ENCODE data around the gene OTOGL.
"Not testable (repeated sequence)": the region's sequence is repeated elsewhere in the genome, so short reads cannot be mapped to it uniquely, and the experiment has no call there.

The OTOGL gene

GRCh38 chr12:80140005-80140404, 40.7 kb downstream of the OTOGL start:
- no peak for DNase-seq

- peak; percentile 2 for DNase-seq
Measured at GRCh38 chr12:80142640-80143039, 43.3 kb downstream of the OTOGL start.

- DNase-seq = no peak
Measured at GRCh38 chr12:80143537-80143936, 44.2 kb downstream of the OTOGL start.

GRCh38 chr12:80149547-80150313, 50.4 kb downstream of the OTOGL start:
- not testable (repeated sequence) for DNase-seq

- no peak for DNase-seq
Measured at GRCh38 chr12:80151131-80151530, 51.8 kb downstream of the OTOGL start.

- no peak for DNase-seq
Measured at GRCh38 chr12:80154261-80154660, 54.9 kb downstream of the OTOGL start.

GRCh38 chr12:80156306-80156705, 57.0 kb downstream of the OTOGL start:
- no peak for DNase-seq

GRCh38 chr12:80157645-80158044, 58.3 kb downstream of the OTOGL start:
- DNase-seq = no peak

DNA sequence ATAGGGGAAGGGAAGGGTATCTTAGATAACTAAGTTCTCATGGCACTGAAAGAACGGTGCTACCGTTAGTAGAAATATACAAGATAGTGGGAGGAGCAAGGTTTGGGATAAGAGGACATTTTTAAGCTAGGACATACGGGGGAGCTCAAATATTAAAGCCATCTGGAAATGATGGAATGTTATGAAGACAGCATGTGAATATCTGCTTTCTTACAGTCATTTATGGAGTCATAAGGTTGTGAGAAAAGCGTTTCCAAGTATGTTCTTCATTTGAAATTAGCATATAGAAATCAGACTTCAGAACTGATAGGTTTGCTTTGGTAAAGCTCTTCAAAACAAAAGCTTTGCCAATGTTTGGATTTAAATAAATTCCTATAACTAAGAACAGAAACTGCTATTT, 62.3 kb downstream of the OTOGL start:
- DNase-seq = no peak

GRCh38 chr12:80162177-80162576, 62.8 kb downstream of the OTOGL start:
- DNase-seq = no peak

DNA sequence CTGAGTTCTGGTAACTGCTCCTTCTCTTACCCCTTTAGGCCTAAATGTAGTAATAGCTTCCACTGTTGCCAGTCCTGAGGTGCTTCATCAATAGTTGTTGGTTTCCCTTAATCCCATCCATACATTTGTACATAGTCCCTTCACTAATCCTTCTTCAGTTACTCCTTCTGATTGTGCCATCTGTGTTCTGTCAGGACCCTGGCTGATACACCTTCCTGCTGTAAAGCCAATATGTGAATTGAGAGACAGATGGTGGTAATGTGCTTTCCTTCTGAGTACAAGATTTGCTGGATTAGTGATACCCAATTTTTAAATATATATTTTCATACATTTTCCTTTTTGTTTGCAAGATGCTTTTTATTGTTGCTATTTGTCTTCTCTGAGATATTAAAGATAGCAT, 66.4 kb downstream of the OTOGL start:
- no peak for DNase-seq

GRCh38 chr12:80166751-80167150, 67.4 kb downstream of the OTOGL start:
- DNase-seq = no peak

DNA sequence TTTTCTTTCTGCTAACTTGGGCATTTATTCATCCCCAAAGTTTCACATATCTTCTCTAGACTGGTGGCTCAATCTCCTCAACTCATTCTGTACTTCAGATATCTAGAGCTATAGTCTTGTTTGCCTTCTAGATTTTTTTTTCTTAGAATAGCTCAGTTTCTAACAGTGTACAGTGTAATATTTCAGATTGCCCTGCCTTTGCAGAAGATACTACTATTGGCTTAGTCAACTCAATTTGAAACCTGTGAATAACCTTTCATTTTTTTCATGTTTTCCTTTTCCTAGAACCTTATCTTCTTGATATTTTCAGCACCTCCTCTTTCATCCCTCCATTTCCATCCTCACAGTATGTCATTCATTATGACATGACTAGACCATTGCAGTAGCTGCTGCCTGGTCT, 69.6 kb downstream of the OTOGL start:
- DNase-seq = no peak

DNA sequence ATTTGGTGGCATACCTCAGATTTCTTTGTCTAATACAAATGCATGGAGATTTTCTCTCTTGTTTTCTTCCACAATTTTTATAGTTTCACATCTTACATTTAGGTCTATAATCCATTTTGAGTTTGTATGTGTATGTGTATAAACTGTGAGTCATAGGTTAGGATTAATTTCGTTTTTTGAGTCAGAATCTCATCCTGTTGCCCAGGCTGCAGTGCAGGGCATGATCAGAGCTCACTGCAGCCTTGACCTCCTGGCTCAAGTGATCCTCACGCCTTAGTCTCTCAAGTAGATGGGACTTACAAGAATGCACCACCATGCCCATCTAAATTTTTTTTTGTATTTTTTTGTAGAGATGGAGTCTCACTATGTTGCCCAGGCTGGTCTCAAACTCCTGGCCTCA, 71.6 kb downstream of the OTOGL start:
- DNase-seq = no peak

DNA sequence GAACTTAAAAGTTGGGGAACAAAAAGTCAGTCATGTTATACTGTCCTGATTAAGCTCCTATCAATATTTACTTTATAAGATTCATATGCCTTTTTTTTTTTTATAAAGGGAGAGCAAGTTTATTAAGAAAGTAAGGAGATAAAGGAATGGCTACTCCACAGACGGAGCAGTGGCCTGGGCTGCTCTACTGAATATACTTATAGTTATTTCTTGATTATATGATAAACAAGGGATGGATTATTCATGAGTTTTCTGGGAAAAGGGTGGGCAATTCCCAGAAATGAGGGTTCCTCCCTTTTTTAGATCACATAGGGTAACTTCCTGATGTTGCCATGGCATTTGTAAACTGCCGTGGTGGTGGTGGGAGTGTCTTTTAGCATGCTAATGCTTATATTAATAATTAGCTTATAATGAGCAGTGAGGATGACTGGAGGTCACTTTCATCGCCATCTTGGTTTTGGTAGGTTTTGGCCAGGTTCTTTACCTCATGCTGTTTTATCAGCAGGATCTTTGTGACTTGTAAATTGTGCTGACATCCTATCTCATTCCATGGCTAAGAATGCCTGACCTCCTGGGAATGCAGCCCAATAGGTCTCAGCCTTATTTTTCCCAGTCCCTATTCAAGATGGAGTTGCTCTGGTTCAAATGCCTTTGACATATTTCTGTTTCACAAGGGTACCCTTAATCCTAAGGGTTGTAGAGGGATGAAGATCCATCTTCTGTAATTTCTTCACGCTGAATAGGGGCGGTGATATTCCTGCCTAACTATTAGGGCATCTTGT, 73.9 kb downstream of the OTOGL start:
- no peak for DNase-seq

DNA sequence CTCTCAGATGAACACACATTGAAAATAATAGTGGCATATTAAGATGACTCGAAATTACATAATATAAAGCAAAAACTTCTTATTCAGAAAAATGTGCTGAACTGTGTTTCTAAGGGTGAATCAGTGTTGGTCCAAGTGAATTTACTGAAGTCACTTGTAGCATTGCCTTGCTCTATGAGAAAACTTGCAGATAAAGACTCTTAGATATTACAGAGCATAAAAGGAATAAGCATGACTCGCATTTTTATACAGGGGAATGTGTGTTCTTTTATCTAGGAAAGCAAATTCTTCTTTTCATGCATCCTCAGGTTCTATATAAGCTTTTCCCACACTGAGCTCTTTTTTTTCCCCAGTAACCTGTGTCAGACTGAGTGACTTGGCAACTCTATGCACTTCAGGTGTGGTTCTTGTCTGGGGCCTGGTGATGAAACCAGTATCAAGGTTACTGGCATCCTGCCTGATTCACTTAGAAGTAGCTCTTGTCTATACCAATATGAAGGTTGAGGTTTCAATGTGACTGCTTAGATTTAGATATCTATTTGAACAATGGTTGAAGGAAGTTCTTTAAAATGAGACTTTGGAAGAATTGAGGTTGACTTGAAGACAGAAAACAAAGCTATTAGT, 76.1 kb downstream of the OTOGL start:
- DNase-seq = no peak

DNA sequence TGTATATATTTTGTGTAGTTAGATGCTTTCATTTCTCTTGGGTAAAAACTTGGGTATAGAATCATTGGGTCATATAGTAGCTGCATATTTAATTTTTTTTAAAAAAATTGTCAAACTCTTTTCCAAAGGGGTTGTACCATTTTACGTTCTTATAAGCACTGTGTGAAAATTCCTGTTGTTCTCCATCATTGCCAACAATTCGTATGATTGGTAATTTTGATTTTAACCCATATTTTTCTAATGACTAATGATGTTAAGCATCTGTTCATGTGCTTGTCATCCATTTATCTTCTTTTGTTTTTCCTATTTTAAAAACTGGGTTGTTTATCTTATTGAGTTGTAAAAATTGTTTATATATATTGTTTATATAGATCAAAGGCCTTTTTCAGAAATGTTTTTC, 77.4 kb downstream of the OTOGL start:
- DNase-seq = no peak

- peak; percentile 8 for DNase-seq
Measured at GRCh38 chr12:80178846-80179245, 79.5 kb downstream of the OTOGL start.

GRCh38 chr12:80183939-80184338, 84.6 kb downstream of the OTOGL start:
- DNase-seq = no peak

GRCh38 chr12:80184926-80185325, 85.6 kb downstream of the OTOGL start:
- DNase-seq = no peak

DNA sequence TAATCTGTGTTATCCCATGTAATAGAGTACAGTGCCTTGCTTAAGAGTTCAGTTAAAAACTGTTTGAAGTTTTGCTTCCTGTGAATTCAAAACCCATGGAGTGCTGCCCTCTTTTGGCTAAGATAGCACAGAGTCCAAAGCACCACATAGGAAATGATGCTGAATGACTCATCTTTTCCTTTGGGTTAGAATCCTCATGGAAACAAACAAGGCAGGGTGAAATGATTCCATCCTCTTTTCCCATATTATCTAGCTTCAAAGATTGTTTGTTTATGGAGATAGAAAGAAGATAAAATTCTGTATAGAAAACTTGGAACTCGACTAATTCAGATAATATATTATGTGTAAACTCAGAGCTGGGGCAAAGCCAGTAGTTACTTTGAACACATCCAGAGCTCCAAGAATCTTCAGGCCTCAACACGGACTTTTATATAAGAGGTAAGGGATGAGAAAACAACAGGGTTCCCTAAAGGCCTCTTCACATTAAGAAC, 87.4 kb downstream of the OTOGL start:
- DNase-seq = peak; percentile 22

GRCh38 chr12:80187660-80188090, 88.3 kb downstream of the OTOGL start:
- peak; percentile 10 for DNase-seq

DNA sequence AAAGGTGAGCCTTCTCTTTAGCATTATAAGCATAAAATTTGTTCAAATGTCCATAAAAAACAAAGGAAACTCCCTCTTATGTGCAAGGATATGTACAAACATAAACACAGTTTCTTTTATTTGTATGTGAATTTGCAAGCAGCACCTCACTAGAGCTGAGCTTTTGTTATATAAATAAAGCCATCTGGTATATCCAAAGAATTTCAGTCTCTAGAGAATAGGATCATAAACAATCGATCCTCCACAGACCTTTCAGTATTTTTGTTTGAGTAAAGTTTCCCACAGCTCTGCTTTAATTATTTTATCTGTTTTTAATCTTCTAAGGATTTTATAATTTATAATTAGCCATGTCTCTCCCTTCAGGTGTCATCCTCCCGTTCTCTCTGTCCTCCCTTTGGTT, 89.2 kb downstream of the OTOGL start:
- no peak for DNase-seq

DNA sequence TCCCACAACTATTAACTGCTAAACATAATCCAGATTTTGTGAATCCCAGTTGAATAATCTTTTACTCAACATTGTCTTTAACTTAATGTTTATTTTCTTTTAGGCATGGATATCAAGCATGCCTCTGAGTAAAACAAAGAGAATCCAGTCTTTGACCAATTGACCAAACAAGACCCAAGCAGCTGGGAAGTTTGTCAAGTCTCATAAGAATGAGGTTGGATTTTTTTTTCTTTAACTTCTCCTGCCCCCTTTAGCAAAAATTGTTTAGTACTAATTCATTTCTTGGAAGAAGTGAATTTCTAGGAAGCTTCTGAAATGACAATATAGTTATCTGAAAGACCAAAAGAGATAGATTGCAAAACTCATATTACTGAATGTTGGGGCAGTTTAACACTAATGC, 89.9 kb downstream of the OTOGL start:
- no peak for DNase-seq
